Hepatic stellate cell (primary cell): ENCODE results near the gene HLA-DMA.
"Not testable (repeated sequence)": the region's sequence is repeated elsewhere in the genome, so short reads cannot be mapped to it uniquely, and the experiment has no call there.

ENCODE experiments used
- DNase-seq: peaks from one replicate; pipeline ENCODE4 v3.0.0; 2011; ENCODE audit warnings: low spot score

Gene HLA-DMA

DNA sequence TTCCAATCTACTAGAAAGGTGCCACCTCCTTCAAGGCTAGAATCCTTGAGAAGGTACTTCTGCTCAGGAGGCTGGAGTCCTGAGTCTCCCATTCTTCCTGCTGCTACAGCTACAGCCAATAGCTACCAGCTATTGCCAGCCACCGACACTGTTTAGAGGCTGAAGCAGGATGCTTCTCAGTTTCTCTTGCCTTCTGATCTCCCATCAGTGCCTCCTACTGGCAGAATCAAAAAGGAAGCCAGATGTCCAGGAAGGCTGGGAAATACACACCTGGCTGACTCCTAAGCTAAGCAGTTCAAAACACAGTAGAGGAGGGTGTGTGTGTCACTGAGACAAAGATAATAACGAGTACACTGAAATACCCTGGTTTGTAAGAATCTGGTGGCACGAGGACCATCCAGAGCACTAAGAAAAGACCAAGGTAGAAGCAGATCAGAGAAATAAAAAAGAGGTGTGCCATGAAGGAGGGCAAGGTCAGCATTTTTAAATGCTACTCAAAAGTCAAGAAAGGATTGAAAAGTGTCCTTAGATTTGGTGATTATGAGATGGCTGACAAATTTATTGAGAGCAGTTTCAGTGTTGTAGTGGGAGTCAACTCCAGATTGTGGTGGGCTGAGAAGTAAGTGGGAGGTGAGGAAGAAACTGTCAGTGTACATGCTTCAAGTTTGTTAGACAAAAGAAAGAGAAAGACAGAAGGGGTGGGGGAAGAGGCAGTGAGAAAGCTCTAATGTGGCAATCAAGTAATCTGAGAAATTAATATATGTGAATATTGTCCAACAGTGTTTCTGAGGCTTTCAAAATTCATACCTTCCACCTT is 2.3 kb upstream of the HLA-DMA start:
- DNase-seq = no peak

DNA sequence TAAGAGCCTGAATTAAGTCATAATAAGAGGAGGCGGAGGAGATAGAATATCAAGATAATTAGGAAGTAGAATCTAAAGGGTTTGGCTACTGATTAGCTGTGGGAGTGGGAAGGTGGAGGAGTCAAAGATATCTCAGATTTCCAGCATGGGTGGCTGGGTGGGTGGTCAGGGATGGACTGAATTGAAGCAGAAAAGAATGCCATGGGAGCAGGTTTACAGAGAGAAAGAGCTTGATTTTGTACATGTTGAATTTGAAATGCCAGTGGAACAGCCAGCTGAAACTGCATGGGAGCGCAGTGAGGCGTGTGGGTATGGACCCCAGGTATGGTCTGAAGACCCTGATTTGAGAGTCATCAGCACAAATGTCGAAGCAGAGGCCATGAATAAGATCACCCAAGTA is 1.4 kb upstream of the HLA-DMA start:
- no peak for DNase-seq

DNA sequence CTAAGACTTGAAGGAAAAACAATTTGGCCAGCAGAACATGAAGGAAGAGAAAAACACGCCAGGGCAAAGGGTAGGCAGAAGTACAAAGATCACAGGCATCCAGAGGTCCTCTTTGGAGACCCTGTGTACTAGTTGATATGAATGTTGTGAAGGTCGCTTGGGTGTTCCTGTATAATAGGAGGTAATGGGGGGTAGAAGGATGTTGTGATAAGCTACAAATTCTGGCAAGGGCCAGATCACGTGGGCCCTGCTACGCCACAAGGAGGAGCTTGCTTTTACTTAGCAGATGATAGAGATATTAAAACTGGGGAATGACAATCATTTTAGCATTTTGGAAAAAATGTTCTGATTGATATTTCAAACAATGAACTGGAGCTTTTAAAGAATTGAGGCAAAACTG is 878 bp upstream of the HLA-DMA start:
- DNase-seq = no peak

DNA sequence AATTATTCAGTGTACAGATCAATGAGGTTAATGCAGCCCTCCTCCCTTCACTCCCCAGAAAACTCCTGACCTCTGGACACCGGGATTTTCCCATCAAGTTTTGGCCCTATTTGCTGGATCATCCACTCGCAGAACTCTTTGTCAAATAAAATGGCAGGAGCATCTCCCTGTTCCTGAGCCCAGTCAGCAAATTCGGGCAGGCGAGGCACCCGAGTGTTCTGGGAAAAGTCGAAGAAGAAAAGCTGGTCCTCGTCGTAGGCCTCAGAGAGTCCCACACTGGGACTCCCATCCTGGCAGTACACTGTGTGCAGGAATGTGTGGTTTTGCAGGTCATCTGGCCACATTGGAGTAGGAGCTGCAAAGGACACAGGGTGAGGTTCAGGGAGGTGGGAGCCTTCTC is 2.4 kb downstream of the HLA-DMA start:
- DNase-seq = no peak

DNA sequence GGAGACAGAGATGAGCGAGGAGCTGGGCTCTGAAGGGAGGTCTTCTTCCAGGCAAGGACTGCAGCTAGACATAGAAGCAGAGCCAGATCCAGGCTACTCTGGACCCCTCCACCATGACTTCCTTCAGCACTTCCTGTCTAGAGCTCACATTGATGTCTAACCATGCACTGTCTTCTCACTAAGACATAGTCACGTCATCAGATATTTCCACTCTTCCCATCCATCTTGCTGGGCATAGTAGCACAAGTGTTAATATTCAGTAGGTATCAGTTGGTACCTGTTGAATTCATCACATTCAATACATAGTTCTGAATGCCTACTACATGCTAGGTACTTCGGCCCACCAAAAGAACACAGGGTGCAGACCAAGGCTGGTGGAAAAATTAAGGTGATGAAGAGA is 2.9 kb downstream of the HLA-DMA start:
- DNase-seq = no peak

DNA sequence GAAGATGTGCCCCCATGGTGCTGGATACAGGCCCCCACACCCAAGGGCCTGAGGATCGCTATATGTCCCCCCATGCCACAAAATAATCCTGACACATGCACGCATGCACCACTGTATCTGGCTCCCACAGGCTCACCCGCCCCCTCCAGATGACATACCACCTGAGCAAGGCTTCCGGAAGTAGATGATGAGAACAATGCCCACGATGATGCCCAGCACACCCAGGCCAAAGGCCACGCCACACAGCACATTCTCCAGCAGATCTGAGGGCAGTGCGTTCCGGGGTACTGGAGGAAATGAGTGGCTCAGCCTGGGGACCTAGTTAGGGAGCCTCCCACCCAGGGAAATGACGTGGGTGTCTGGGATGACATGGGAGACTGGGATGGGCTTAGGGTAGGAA is 3.8 kb downstream of the HLA-DMA start:
- no peak for DNase-seq

DNA sequence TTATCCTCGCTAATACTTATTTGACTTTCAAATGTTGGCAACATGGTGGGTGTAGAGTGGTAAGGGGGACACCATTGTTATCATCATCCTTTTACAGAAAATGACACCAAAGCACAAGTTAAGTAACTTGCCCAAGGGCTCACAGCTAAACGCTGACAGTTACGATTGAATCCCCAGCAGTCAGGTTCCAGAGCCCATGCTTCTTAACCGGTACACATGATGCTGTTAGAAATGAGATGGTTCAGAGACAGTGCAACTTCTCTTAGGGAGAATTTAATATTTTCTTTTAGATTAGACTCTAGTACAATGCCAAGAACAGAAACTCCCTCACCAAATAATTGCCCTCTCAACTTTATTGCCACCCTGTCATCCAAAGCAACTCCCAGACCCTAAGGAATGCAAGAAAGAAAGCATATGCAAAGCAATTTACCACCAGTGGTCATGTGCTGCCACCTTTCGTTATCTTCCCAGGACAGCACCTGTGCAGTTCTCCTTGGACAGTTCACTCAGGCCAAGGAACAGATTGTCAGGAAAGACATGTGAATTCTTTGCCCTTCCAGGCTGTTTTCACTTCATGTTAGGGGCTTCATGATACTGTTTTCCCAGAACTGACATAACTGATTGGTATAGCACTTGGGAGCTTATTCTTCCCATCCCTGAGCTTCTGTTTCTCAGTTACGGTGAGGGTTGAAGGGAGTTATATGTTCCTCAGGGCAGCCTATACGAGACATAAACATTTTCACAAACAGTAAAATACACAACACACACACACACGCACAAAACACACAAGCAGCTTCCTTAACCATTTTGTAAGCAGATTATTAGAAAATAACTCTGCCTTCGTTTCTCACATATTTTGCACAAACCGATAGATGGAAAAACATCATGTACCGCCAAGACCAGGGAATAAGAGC is 5.1 kb downstream of the HLA-DMA start:
- no peak for DNase-seq

DNA sequence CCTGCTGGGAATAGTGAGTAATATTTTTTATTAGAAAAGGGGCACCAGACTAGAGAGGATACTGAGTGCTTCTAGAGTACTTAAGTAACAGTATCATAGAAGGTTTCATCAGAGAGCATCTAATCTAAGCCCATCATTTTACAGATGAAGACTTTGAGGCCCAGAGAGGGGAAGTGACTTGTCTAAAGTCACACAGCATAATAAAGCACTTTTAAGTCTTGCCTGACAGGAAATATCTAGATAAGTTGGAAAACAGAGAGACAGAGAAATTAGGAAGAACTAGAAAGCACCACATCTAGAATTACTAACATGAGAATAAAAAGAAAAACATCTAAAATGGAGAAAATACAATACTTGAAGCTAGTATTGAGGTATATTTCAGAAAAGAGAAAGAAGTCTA is 6.0 kb downstream of the HLA-DMA start:
- no peak for DNase-seq

DNA sequence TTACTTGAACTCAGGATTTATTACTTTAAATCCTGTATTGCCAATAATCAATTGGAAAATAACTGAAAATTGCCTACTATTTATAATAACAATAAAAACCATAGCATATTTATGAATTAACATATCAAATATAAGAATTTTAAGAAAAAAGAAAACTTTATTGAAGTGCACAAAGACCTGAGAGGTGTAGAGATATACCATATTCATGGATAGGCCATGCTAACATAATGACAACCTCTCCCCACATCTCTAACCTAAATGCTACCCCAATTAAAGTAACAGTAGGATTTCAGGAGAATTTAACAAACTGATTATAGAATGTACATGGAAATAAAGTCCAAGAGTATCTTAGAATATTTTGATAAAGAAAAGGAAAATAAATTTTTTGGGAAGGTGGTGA is 6.9 kb downstream of the HLA-DMA start:
- no peak for DNase-seq

DNA sequence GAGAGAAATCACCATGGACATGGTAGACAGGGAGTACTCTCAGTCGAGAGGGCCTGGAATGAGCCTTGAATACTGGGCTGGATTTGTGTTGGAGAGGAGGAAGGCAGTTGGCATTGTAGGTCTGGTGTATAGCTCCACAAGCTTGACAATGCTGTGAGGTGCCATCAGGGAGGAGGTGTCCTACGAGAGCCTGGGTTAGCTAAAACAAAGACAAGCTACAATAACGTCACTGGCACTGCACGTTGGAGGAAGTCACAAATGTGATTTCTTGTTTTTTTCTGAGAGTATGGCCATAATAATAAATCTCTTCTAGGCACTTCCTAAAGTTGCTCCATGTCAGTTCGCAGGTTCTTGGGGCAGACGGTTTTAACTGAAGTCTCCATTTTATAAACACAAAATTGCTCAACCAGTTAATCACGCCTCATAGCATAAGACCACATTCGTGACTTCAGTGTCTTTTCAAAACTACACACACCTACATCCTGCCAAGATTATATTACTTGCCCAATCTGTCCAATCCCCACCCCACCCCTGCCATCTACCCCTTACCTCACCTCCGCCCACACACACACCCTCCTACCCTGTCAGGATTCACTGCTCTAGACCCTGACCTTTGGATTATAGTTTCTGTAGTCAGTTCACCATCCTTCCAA is 7.7 kb downstream of the HLA-DMA start:
- DNase-seq = no peak

DNA sequence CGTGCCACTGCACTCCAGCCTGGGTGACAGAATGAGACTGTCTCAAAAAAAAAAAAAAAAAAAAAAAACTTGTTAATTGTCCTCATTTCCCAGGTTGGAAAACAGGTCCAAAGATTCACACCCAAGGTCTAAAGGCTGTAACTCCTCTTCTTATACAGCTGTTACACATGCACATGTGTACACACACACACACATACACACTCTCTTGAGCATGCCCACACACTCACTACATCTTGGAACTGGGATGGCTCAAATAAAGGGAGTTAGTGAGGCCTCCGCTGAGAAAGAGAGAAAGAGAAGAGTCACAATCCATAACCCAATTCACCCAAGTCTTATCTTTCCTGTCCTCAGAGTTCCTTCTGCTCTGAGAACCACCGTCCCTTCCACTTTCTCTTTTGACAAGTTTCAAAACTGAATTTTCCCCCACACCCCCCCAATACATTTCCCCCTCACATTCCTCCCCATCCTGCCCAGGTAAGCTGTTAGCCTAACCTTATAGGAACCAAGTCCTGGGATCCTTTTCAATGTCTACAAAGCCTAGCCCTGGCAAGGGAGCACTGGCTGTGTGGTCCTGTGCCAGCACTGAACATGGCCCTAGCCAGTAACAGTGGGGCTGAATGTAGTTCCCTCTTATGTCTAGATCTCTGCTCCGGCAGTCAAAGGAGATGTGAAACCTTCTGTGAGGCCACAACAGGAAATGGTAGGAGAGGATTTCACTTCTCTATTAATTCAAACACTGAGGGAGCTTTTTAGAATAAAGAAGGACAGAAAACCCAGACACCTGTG is 8.8 kb downstream of the HLA-DMA start:
- DNase-seq = no peak

DNA sequence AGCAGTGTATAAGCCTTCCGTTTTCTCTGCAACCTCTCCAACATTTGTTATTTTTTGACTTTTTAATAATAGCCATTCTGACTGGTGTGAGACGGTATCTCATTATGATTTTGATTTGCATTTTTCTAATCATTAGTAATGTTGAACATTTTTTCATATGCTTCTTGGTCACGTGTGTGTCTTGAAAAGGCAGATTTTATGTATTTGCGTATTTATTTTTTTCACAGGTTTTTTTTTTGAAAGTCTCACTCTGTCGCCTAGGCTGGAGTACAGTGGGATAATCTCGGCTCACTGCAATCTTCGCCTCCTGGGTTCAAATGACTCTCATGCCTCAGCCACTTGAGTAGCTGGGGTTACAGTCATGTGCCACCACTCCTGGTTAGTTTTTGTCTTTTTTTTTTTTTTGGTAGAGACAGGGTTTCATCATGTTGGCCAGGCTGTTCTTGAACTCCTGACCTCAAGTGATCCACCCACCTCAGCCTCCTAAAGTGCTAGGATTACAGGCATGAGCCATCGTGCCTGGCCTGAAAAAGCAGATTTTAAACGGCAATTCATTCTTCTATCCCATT is 10.3 kb downstream of the HLA-DMA start:
- DNase-seq = not testable (repeated sequence)

DNA sequence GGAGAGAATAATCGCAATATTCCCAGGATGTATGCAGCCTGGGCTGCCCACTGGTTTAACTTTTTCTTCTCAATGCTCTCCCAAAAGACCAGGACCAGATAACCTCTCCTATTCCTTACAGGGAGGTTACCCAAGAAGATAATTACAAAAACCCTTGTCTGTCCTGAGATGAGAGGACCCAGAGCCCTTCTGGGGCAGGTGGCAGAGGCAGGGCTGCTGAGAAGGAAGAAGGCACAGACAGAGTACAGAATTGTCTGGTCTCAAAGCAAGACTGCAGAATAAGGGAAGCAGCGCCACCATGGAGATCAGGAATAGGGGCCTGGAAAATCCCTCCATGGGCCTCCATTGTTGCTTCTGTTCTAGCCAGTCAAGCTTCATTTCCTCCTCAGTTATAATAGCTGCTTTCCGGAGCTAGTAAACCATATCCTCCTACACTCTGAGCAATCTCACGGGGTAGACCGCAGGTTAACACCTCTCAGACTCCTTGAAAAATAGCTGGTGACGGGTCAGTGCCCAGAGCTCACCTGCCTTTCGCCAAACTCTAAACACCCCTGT is 11.6 kb downstream of the HLA-DMA start:
- no peak for DNase-seq

DNA sequence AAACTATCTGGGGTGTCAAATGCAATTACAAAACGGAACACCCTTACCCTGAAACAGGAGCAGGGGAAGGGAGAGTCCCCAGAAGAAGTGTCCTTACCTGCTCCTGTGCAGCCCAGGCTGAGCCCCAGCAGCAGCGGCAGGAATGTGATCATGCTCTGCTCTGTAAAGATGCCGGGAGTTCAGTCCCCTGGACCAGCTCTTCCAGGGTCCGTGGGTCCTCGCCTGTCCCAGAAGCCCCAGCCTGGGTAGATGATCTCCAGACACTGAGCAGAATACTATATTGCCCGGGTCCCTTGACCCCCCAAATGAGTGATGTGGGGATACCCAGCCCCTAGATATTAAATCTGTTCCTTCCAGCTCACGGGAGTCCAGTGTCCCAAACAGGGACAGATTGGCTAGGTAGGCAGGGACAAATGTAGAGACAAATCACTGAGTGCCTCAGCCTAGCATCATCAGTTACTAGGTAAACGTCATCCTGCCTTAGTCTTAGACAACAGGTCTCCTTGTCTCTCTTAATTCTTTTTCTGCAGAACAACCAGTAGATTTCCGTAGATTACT is 12.2 kb downstream of the HLA-DMA start, which contains the start of gene HLA-DMB:
TSS of gene HLA-DMB (minus strand) at position 373 of the 558 bp plus-strand sequence. CDS start at position 152, 221 bp downstream.
- DNase-seq = peak; percentile 81

DNA sequence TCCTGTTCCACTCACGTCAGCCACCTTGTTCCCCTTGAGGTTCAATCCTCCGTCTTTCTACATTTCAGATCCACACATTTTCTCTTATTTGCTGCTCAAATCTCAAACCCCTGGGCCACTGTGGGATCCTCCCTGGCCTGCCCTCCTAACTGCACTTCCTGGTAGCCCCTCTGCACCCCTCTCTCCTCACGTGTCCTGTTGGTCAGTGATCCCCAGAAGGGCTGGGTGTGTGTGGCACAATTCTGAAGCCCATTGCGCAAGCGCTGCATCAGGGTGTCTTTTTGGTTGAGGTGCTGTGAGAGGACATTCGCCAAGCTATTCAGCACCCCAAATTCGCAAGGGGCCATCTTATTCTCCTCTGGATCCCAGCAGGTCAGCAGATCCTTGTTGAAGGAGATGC is 14.4 kb downstream of the HLA-DMA start:
- DNase-seq = no peak

DNA sequence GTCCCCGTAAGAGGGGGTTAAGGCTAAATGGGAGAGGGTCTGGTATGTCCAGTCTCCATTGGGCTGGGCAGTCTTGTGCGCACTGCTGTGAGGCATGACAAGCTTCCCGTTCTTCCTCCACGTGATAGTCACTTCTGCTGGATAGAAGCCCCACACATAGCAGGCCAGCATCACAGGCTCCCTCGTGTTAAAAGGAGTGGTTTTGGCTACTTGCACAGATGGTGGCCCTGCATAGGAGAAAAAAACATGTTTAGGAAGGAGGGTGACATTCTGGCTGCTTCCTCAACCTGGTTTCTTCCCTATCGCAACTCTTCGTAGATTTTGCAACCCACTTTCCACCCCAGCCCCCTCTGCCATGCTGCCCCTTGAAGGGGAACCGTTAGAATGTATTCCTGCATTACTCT is 15.7 kb downstream of the HLA-DMA start:
- DNase-seq = no peak

DNA sequence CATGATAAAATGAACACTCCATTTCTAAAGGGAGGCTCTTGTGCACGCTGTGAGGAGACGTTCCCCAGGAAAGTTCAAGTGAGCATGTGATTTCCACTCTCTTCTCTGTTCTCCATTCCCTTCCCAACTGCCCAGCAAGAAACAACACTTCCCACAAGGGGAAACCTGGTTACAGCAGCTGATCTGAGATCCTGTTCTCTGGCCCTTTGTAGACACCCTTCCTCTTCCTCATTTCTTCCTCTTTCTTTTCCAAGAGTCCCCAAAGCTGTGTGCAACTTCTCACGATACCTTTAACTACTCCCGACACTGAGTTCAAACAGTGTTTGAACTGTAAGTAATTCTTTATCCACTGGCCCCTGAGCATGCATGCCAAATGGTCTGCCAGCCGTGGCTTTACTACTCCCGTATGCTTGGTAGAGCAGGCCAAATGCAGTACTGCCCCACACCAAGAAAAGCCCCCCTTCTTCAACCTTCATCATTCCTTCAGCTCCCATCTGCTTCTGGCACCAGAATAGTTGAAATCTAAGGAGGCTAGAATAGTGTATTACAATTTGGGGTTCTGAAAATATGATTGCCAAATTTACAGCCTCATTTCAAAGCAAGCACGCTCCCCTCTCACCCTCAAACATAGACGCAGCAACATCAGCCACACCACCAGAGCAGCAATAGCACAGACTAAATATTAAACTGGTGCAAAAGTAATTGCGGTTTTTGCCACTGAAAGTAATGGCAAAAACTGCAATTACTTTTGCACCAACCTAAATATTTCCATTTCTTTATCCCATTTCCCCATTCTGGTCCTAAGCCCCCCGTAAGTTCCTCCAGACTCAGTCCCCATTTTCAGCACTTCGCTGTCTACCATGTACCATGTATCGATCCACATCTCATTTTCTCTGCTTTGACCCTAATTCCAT is 16.4 kb downstream of the HLA-DMA start:
- DNase-seq = no peak

DNA sequence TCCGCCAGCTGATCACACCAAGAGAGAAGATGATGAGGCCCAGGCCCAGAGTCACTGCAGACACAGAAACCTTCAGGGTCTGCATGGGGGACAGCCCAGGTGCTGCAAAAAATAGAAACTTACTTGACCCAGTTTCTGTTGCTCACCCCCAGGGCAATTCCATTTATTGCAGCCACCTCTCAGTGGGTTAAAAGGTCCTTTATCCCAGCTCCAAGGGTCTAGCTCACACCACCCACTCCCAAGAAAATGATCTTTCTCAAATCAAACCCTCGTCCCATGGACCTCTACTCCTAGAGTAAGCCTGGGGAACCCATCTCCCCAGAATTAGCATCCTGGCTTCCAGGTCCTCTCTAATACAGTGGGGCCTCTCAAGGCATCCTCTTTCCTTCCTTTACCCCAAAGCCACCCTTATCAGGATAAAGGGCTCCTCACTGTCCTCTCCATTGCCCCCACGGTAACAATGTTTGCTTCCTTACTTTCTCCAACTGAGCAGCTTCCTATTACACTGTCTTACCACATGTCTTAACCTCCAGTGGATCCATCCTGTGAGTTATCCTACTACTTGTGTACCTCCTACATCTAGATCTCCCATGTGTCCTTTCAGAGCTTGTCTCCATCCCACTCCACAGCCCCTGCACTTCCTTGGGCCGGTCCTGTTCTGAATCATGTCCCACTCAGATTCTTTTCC is 17.2 kb downstream of the HLA-DMA start:
- DNase-seq = no peak

DNA sequence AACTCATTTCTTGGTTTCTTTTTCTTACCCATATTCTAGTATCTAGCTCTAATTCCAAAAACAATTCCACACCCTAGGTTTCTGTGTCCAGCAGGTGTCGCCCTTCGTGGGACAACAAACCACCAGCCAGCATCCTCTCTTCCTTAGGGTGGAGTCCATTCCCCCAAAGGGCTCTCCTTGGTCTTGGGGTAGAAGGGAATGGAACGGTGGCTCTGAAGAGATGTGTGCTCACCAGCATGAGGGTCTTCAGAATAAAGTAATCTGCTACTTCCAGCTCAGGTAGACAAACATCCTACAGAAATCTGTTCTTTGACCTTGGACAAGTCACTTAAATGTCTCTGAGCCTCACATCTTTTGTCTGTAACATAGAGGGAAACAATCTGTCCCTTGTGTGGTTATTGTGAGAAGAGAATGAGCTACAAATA is 19.2 kb downstream of the HLA-DMA start:
- peak; percentile 63 for DNase-seq
